K562 (cell line): ENCODE measurements around the gene C1orf174. TPM values are rescaled to one million over a fixed set of nuclear protein-coding genes. Genes with fewer than 3 reads are reported as not detected.
A peak's percentile ranks its signal among the peaks of the same experiment; 100 is the strongest.

Experiments used
- CEBPG ChIP-seq, 3 experiments: fragments of 200-800 bp in 1 of 3; sonication (Bioruptor generic) in 1 of 3; sonication (generic) in 1 of 3; formaldehyde crosslinking in 1 of 3; IDR thresholded peaks in 2 of 3; conservative IDR thresholded peaks in 1 of 3; 2 replicates each; pipeline versions ENCODE4 v1.6.1 to v1.8.0; 2016 to 2022; ENCODE audit warnings: missing compliant biosample characterization in 2 of 3, missing genetic modification characterization in 2 of 3, mild to moderate bottlenecking in 1 of 3, missing genetic modification reagents in 1 of 3
- CHD2 ChIP-seq: IDR thresholded peaks from 2 replicates; pipeline ENCODE4 v1.6.1; 2011; ENCODE audit warnings: low read depth, low read length
- EGR1 ChIP-seq: fragments of 450-650 bp; conservative IDR thresholded peaks from 2 replicates; pipeline ENCODE4 v1.6.1; 2017; ENCODE audit warnings: mild to moderate bottlenecking
- ESRRB ChIP-seq: fragments of 250-450 bp; sonication (Bioruptor Pico); IDR thresholded peaks from 2 replicates; pipeline ENCODE4 v1.5.0; 2020; ENCODE audit warnings: mild to moderate bottlenecking, moderate library complexity, borderline replicate concordance
- FOXP1 ChIP-seq: sonication (generic); formaldehyde crosslinking; IDR thresholded peaks from 2 replicates; pipeline ENCODE4 v1.8.0; 2022; ENCODE audit warnings: mild to moderate bottlenecking, missing genetic modification reagents
- FUS ChIP-seq: fragments of 200-400 bp; formaldehyde crosslinking; optimal IDR thresholded peaks from 2 replicates; pipeline ENCODE3; 2017; ENCODE audit warnings: low read depth, low read length
- KLF1 ChIP-seq: fragments of 450-650 bp; IDR thresholded peaks from 2 replicates; pipeline ENCODE4 v1.6.1; 2016; ENCODE audit warnings: missing genetic modification characterization, missing compliant biosample characterization
- MLX ChIP-seq, 2 experiments: fragments of 450-650 bp in 1 of 2; sonication (generic) in 1 of 2; formaldehyde crosslinking; conservative IDR thresholded peaks; 2 replicates each; pipeline versions ENCODE4 v1.4.0 to v1.8.1; 2020 to 2022; ENCODE audit warnings: mild to moderate bottlenecking in 1 of 2, missing genetic modification reagents in 1 of 2
- MXI1 ChIP-seq: IDR thresholded peaks from 2 replicates; pipeline ENCODE4 v1.6.1; 2011; ENCODE audit warnings: low read depth, mild to moderate bottlenecking, improper control_type of control experiment, low read length
- PTRF ChIP-seq: fragments of 450-650 bp; IDR thresholded peaks from 2 replicates; pipeline ENCODE4 v1.6.1; 2016; ENCODE audit warnings: mild to moderate bottlenecking, missing genetic modification characterization, missing compliant biosample characterization
- RB1 ChIP-seq: fragments of 450-650 bp; IDR thresholded peaks from 2 replicates; pipeline ENCODE4 v1.6.1; 2017; ENCODE audit warnings: low read depth, mild to moderate bottlenecking
- TFE3 ChIP-seq: fragments of 450-650 bp; formaldehyde crosslinking; IDR thresholded peaks from 2 replicates; pipeline ENCODE4 v1.4.0; 2020; ENCODE audit warnings: mild to moderate bottlenecking, mixed read lengths
- USF1 ChIP-seq: sonication (generic); formaldehyde crosslinking; IDR thresholded peaks from 2 replicates; pipeline ENCODE4 v1.9.0; 2022; ENCODE audit warnings: mild to moderate bottlenecking, missing genetic modification reagents
- ZNF146 ChIP-seq: IDR thresholded peaks from one replicate; pipeline ENCODE4 v1.6.1; 2018; ENCODE audit warnings: missing compliant biosample characterization; ENCODE audit not compliant: unreplicated experiment
- ZNF354B ChIP-seq: fragments of 250-450 bp; sonication (Bioruptor Pico); IDR thresholded peaks from 2 replicates; pipeline ENCODE4 v1.4.0; 2020
- ZNF431 ChIP-seq: sonication (generic); formaldehyde crosslinking; IDR thresholded peaks from 2 replicates; pipeline ENCODE4 v1.8.0; 2022; ENCODE audit warnings: mild to moderate bottlenecking, missing genetic modification reagents
- ZNF740 ChIP-seq, 3 experiments: fragments of 200-800 bp in 1 of 3; sonication (Bioruptor generic) in 1 of 3; sonication (generic) in 1 of 3; formaldehyde crosslinking in 1 of 3; IDR thresholded peaks; 2 replicates each; pipeline versions ENCODE4 v1.6.1 to v1.8.0; 2016 to 2022; ENCODE audit warnings: mild to moderate bottlenecking in 2 of 3, missing compliant biosample characterization in 2 of 3, missing genetic modification characterization in 2 of 3, missing genetic modification reagents in 1 of 3
- polyA plus RNA-seq, 8 experiments: library from polyadenylated mRNA; depleted of rRNA in 4 of 8; stranded (reverse) in 5 of 8; unstranded in 3 of 8; fragments of >200 nt; fragmentation: Nextera tagmentation in 2 of 8; fragmentation: Illumina TruSeq in 1 of 8; extraction: Ambion mirVana in 2 of 8; extraction: Trizol in 1 of 8; gene quantifications; 2 replicates each; pipeline versions ENCODE4 v1.2.1 to v1.2.3, GENCODE V29; 2011 to 2014; ENCODE audit warnings: inconsistent platforms in 1 of 8, missing spikeins in 1 of 8
- total RNA-seq, 7 experiments: library from RNA; depleted of rRNA in 6 of 7; stranded (reverse); fragments of >200 nt in 6 of 7; fragmentation: Illumina TruSeq in 2 of 7; extraction: Trizol in 2 of 7; gene quantifications; 2 replicates each; pipeline versions ENCODE4 v1.2.1 to v1.2.3, GENCODE V29; 2011 to 2021; ENCODE audit warnings: low replicate concordance in 1 of 7

C1orf174 gene
- total and polyA plus RNA-seq, 9 of the 15 experiments (the other 6 are each of a cell fraction or from before 2014, with no cell fraction given): 38.5 to 64.9 (median 45.4) TPM

GRCh38 chr1:3900150-3900968 lies at the start of gene C1orf174 (continued):
- peak; percentile 78 for TF ChIP-seq FUS
- TF ChIP-seq ZNF354B (CRISPR knock-in tag): no peak
- TF ChIP-seq CHD2: peak; percentile 32; the same call in 1 of the 2 replicates
- TF ChIP-seq PTRF (tag): no peak
- peak; percentile 85 for TF ChIP-seq TFE3
- 0 out of 2 replicates have a peak, but pooled peaks have one; percentile 49 for TF ChIP-seq RB1
- TF ChIP-seq USF1 (CRISPR knock-in tag): peak; percentile 93
- TF ChIP-seq CEBPG (CRISPR knock-in tag; IDR thresholded peaks at IDR 0.05): peak; percentile 87
- peak; percentile 75 to 78 for TF ChIP-seq CEBPG (tag; conservative IDR thresholded peaks at IDR 0.05 in 1 of 2, IDR thresholded peaks at IDR 0.05 in 1 of 2)
- TF ChIP-seq ZNF146: no peak
- TF ChIP-seq ZNF431 (CRISPR knock-in tag): peak; percentile 69; the same call in 1 of the 2 replicates
- TF ChIP-seq FOXP1 (CRISPR knock-in tag): peak; percentile 85; the same call in 1 of the 2 replicates
- TF ChIP-seq MLX (CRISPR knock-in tag; conservative IDR thresholded peaks at IDR 0.05): no peak
- no peak for TF ChIP-seq ESRRB (CRISPR knock-in tag)
- peak; percentile 98 for TF ChIP-seq ZNF740 (CRISPR knock-in tag; IDR thresholded peaks at IDR 0.05)
- peak; percentile 41 to 99; a peak in 2 of 4 replicates for TF ChIP-seq ZNF740 (tag; IDR thresholded peaks at IDR 0.05)
- TF ChIP-seq EGR1: 0 out of 2 replicates have a peak, but pooled peaks have one; percentile 2
- no peak for TF ChIP-seq KLF1 (tag)
- no peak for TF ChIP-seq MXI1
